ENCODE measurements around the gene PTPRK. TPM values are rescaled to one million over a fixed set of nuclear protein-coding genes. Genes with fewer than 3 reads are reported as not detected.

Gene PTPRK
- total RNA-seq, 2 donors from 2014 or later: 33.7 to 36.0 TPM

- DNase-seq (ENCODE audit: low spot score) (no peak), ATAC-seq (ENCODE audit: insufficient number of reproducible peaks, low FRiP score, low read depth) (no peak)
- Histone ChIP-seq H3K36me3 (no peaks in the 10 kb centered on the region), H3K4me1 (ENCODE audit: control insufficient read depth in 1 of 2, low read depth in 2 of 2) (no peaks in the 10 kb centered on the region), H3K9me3 (no peaks in the 10 kb centered on the region), H3K27ac (no peak overlapping the region), H3K4me3 (no peak overlapping the region), H3K27me3 (replicated peaks; ENCODE audit: insufficient read depth) (no peaks in the 10 kb centered on the region)
- no peak for TF ChIP-seq CTCF (IDR thresholded peaks at IDR 0.05)
Observed at GRCh38 chr6:128557081-128557480, 36.7 kb upstream of the PTPRK start.

GRCh38 chr6:128554302-128554701, 33.9 kb upstream of the PTPRK start:
- Histone ChIP-seq H3K27me3 (replicated peaks; ENCODE audit: insufficient read depth) (no peaks in the 10 kb centered on the region), H3K27ac (no peak overlapping the region), H3K36me3 (no peaks in the 10 kb centered on the region), H3K4me3 (no peak overlapping the region), H3K4me1 (ENCODE audit: control insufficient read depth in 1 of 2, low read depth in 2 of 2) (no peaks in the 10 kb centered on the region), H3K9me3 (no peaks in the 10 kb centered on the region)
- DNase-seq (ENCODE audit: low spot score): no peak
- TF ChIP-seq CTCF (IDR thresholded peaks at IDR 0.05): peak; percentile 31
- no peak for ATAC-seq (ENCODE audit: insufficient number of reproducible peaks, low FRiP score, low read depth)

- no peaks in the 10 kb centered on the region for H3K9me3 ChIP-seq
- no peak overlapping the region for H3K27ac ChIP-seq
- H3K36me3 ChIP-seq: no peaks in the 10 kb centered on the region
- no peak overlapping the region for H3K4me3 ChIP-seq
- no peaks in the 10 kb centered on the region for H3K27me3 ChIP-seq (replicated peaks; ENCODE audit: insufficient read depth)
- ATAC-seq (ENCODE audit: insufficient number of reproducible peaks, low FRiP score, low read depth) (no peak), DNase-seq (ENCODE audit: low spot score) (no peak)
- H3K4me1 ChIP-seq (ENCODE audit: control insufficient read depth in 1 of 2, low read depth in 2 of 2): no peaks in the 10 kb centered on the region
- TF ChIP-seq CTCF (IDR thresholded peaks at IDR 0.05): no peak
Observed at GRCh38 chr6:128541261-128541660, 20.9 kb upstream of the PTPRK start.

GRCh38 chr6:128538763-128539162, 18.4 kb upstream of the PTPRK start:
- Histone ChIP-seq H3K4me3 (no peak overlapping the region), H3K36me3 (no peaks in the 10 kb centered on the region), H3K27ac (no peak overlapping the region), H3K9me3 (no peaks in the 10 kb centered on the region), H3K27me3 (replicated peaks; ENCODE audit: insufficient read depth) (no peaks in the 10 kb centered on the region), H3K4me1 (ENCODE audit: control insufficient read depth in 1 of 2, low read depth in 2 of 2) (no peaks in the 10 kb centered on the region)
- ATAC-seq (ENCODE audit: insufficient number of reproducible peaks, low FRiP score, low read depth): no peak
- DNase-seq (ENCODE audit: low spot score): no peak
- no peak for TF ChIP-seq CTCF (IDR thresholded peaks at IDR 0.05)

- DNase-seq (ENCODE audit: low spot score): no peak
- H3K36me3 ChIP-seq: no peaks in the 10 kb centered on the region
- no peak for TF ChIP-seq CTCF (IDR thresholded peaks at IDR 0.05)
- no peaks in the 10 kb centered on the region for H3K9me3 ChIP-seq
- no peak for ATAC-seq (ENCODE audit: insufficient number of reproducible peaks, low FRiP score, low read depth)
- H3K27ac ChIP-seq: no peak overlapping the region
- no peaks in the 10 kb centered on the region for H3K27me3 ChIP-seq (replicated peaks; ENCODE audit: insufficient read depth)
- no peaks in the 10 kb centered on the region for H3K4me1 ChIP-seq (ENCODE audit: control insufficient read depth in 1 of 2, low read depth in 2 of 2)
- H3K4me3 ChIP-seq: no peak overlapping the region
Observed at GRCh38 chr6:128532827-128533226, 12.4 kb upstream of the PTPRK start.

Measured in thoracic aorta (tissue), 2 donors.